Activated T-helper 1 cell treated with anti-CD3 and anti-CD28 coated beads, Interleukin-12 subunit alpha, Interleukin-12 subunit beta, Interleukin-2, Interleukin-4 antibody, amounts not matched to agents 30 ng/mL and 10 ng/mL and 1 ng/mL, durations not matched to agents 14 hours and 24 hours and 36 hours (primary cell): ENCODE measurements around the gene SORBS2. TPM values are rescaled to one million over a fixed set of nuclear protein-coding genes. Genes with fewer than 3 reads are reported as not detected.

Experiments used
- DNase-seq: peaks from one replicate; pipeline ENCODE4 v3.0.0; 2021; ENCODE audit warnings: low spot score
- H3K27ac Mint-ChIP-seq: one replicate; pipeline ENCODE4 v1.8.0; 2021; ENCODE audit warnings: mild to moderate bottlenecking, mixed read lengths
- H3K27me3 Mint-ChIP-seq: one replicate; pipeline ENCODE4 v1.8.0; 2022; ENCODE audit warnings: mild to moderate bottlenecking, moderate library complexity, mixed read lengths; ENCODE audit not compliant: insufficient read depth
- H3K36me3 Mint-ChIP-seq: one replicate; pipeline ENCODE4 v1.8.0; 2021; ENCODE audit warnings: low read depth, mixed read lengths
- H3K4me1 Mint-ChIP-seq: one replicate; pipeline ENCODE4 v1.8.0; 2021; ENCODE audit warnings: low read depth, mixed read lengths
- H3K4me3 Mint-ChIP-seq: one replicate; pipeline ENCODE4 v1.8.0; 2021; ENCODE audit warnings: mild to moderate bottlenecking, moderate library complexity, mixed read lengths
- H3K9me3 Mint-ChIP-seq: one replicate; pipeline ENCODE4 v1.8.0; 2021; ENCODE audit warnings: mixed read lengths
- intact Hi-C: fragments of 100-400 bp; cut with micrococcal nuclease; formaldehyde crosslinking; loops from one replicate; pipeline ENCODE4 v1.15.1; 2024
- total RNA-seq: library from RNA; stranded (reverse); gene quantifications from 2 replicates; pipeline ENCODE4 v1.2.3, GENCODE V29; 2022

SORBS2 gene
- total RNA-seq, 1 donor from 2014 or later = not detected

GRCh38 chr4:185695743-185696142 lies 116.3 kb downstream of the SORBS2 start:
- intact Hi-C loops = no loop called here
- no peak for DNase-seq
- no peaks in the 10 kb centered on the region for H3K36me3 Mint-ChIP-seq
- no peaks in the 10 kb centered on the region for H3K4me1 Mint-ChIP-seq
- no peak overlapping the region for H3K27ac Mint-ChIP-seq
- H3K27me3 Mint-ChIP-seq = no peaks in the 10 kb centered on the region
- no peak overlapping the region for H3K4me3 Mint-ChIP-seq
- no peaks in the 10 kb centered on the region for H3K9me3 Mint-ChIP-seq

GRCh38 chr4:185693548-185694215 lies 118.3 kb downstream of the SORBS2 start:
- Mint-ChIP-seq H3K27ac (no peak overlapping the region), H3K27me3 (no peaks in the 10 kb centered on the region), H3K36me3 (no peaks in the 10 kb centered on the region), H3K4me3 (no peak overlapping the region), H3K9me3 (no peaks in the 10 kb centered on the region), H3K4me1 (no peaks in the 10 kb centered on the region)
- DNase-seq = no peak
- intact Hi-C loops = no loop called here

- no peaks in the 10 kb centered on the region for H3K27me3 Mint-ChIP-seq
- H3K4me3 Mint-ChIP-seq = no peak overlapping the region
- intact Hi-C loops = no loop called here
- no peaks in the 10 kb centered on the region for H3K9me3 Mint-ChIP-seq
- H3K36me3 Mint-ChIP-seq = no peaks in the 10 kb centered on the region
- DNase-seq = no peak
- H3K4me1 Mint-ChIP-seq = no peaks in the 10 kb centered on the region
- H3K27ac Mint-ChIP-seq = no peak overlapping the region
Measured at GRCh38 chr4:185689407-185689806, 122.6 kb downstream of the SORBS2 start.

GRCh38 chr4:185685804-185686203 lies 126.2 kb downstream of the SORBS2 start:
- H3K9me3 Mint-ChIP-seq = no peaks in the 10 kb centered on the region
- DNase-seq = no peak
- H3K4me1 Mint-ChIP-seq = no peaks in the 10 kb centered on the region
- no peak overlapping the region for H3K4me3 Mint-ChIP-seq
- no peak overlapping the region for H3K27ac Mint-ChIP-seq
- intact Hi-C loops = no loop called here
- H3K27me3 Mint-ChIP-seq = no peaks in the 10 kb centered on the region
- no peaks in the 10 kb centered on the region for H3K36me3 Mint-ChIP-seq

- Mint-ChIP-seq H3K4me3 (no peak overlapping the region), H3K27me3 (no peaks in the 10 kb centered on the region), H3K4me1 (no peaks in the 10 kb centered on the region), H3K36me3 (no peaks in the 10 kb centered on the region), H3K27ac (no peak overlapping the region), H3K9me3 (no peaks in the 10 kb centered on the region)
- no peak for DNase-seq
- intact Hi-C loops = no loop called here
Measured at GRCh38 chr4:185683896-185684295, 128.1 kb downstream of the SORBS2 start.

GRCh38 chr4:185683222-185683621 lies 128.8 kb downstream of the SORBS2 start:
- no peaks in the 10 kb centered on the region for H3K9me3 Mint-ChIP-seq
- no peaks in the 10 kb centered on the region for H3K27me3 Mint-ChIP-seq
- H3K36me3 Mint-ChIP-seq = no peaks in the 10 kb centered on the region
- intact Hi-C loops = no loop called here
- DNase-seq = no peak
- H3K4me3 Mint-ChIP-seq = no peak overlapping the region
- H3K4me1 Mint-ChIP-seq = no peaks in the 10 kb centered on the region
- H3K27ac Mint-ChIP-seq = no peak overlapping the region

GRCh38 chr4:185682236-185682635 lies 129.8 kb downstream of the SORBS2 start:
- H3K9me3 Mint-ChIP-seq = no peaks in the 10 kb centered on the region
- no peaks in the 10 kb centered on the region for H3K36me3 Mint-ChIP-seq
- no peaks in the 10 kb centered on the region for H3K4me1 Mint-ChIP-seq
- no peak for DNase-seq
- H3K4me3 Mint-ChIP-seq = no peak overlapping the region
- H3K27me3 Mint-ChIP-seq = no peaks in the 10 kb centered on the region
- no peak overlapping the region for H3K27ac Mint-ChIP-seq
- intact Hi-C loops = no loop called here

- H3K4me1 Mint-ChIP-seq = no peaks in the 10 kb centered on the region
- no peaks in the 10 kb centered on the region for H3K36me3 Mint-ChIP-seq
- H3K27me3 Mint-ChIP-seq = no peaks in the 10 kb centered on the region
- no peaks in the 10 kb centered on the region for H3K9me3 Mint-ChIP-seq
- intact Hi-C loops = no loop called here
- no peak for DNase-seq
- H3K27ac Mint-ChIP-seq = no peak overlapping the region
- H3K4me3 Mint-ChIP-seq = no peak overlapping the region
Measured at GRCh38 chr4:185681604-185682003, 130.4 kb downstream of the SORBS2 start.

- Mint-ChIP-seq H3K27ac (no peak overlapping the region), H3K27me3 (no peaks in the 10 kb centered on the region), H3K4me3 (no peak overlapping the region), H3K36me3 (no peaks in the 10 kb centered on the region), H3K9me3 (no peaks in the 10 kb centered on the region), H3K4me1 (no peaks in the 10 kb centered on the region)
- DNase-seq = no peak
- intact Hi-C loops = no loop called here
Measured at GRCh38 chr4:185680617-185681016, 131.4 kb downstream of the SORBS2 start.

- no peak overlapping the region for H3K4me3 Mint-ChIP-seq
- H3K4me1 Mint-ChIP-seq = no peaks in the 10 kb centered on the region
- H3K36me3 Mint-ChIP-seq = no peaks in the 10 kb centered on the region
- DNase-seq = no peak
- no peaks in the 10 kb centered on the region for H3K9me3 Mint-ChIP-seq
- no peaks in the 10 kb centered on the region for H3K27me3 Mint-ChIP-seq
- intact Hi-C loops = no loop called here
- H3K27ac Mint-ChIP-seq = no peak overlapping the region
Measured at GRCh38 chr4:185679523-185679922, 132.5 kb downstream of the SORBS2 start.

GRCh38 chr4:185677637-185678314 lies 134.2 kb downstream of the SORBS2 start:
- H3K36me3 Mint-ChIP-seq = no peaks in the 10 kb centered on the region
- intact Hi-C loops = no loop called here
- no peaks in the 10 kb centered on the region for H3K4me1 Mint-ChIP-seq
- no peak overlapping the region for H3K27ac Mint-ChIP-seq
- H3K4me3 Mint-ChIP-seq = no peak overlapping the region
- DNase-seq = no peak
- H3K9me3 Mint-ChIP-seq = no peaks in the 10 kb centered on the region
- no peaks in the 10 kb centered on the region for H3K27me3 Mint-ChIP-seq

- intact Hi-C loops = no loop called here
- Mint-ChIP-seq H3K4me1 (no peaks in the 10 kb centered on the region), H3K27me3 (no peaks in the 10 kb centered on the region), H3K27ac (no peak overlapping the region), H3K9me3 (no peaks in the 10 kb centered on the region), H3K36me3 (no peaks in the 10 kb centered on the region), H3K4me3 (no peak overlapping the region)
- no peak for DNase-seq
Measured at GRCh38 chr4:185672618-185673017, 139.4 kb downstream of the SORBS2 start.

- H3K4me3 Mint-ChIP-seq = no peak overlapping the region
- H3K36me3 Mint-ChIP-seq = no peaks in the 10 kb centered on the region
- no peak for DNase-seq
- no peaks in the 10 kb centered on the region for H3K4me1 Mint-ChIP-seq
- intact Hi-C loops = no loop called here
- H3K27ac Mint-ChIP-seq = no peak overlapping the region
- no peaks in the 10 kb centered on the region for H3K9me3 Mint-ChIP-seq
- H3K27me3 Mint-ChIP-seq = no peaks in the 10 kb centered on the region
Measured at GRCh38 chr4:185672151-185672550, 139.8 kb downstream of the SORBS2 start.

GRCh38 chr4:185671496-185671895 lies 140.5 kb downstream of the SORBS2 start:
- no peak overlapping the region for H3K4me3 Mint-ChIP-seq
- H3K27ac Mint-ChIP-seq = no peak overlapping the region
- DNase-seq = no peak
- H3K36me3 Mint-ChIP-seq = no peaks in the 10 kb centered on the region
- H3K4me1 Mint-ChIP-seq = no peaks in the 10 kb centered on the region
- no peaks in the 10 kb centered on the region for H3K27me3 Mint-ChIP-seq
- H3K9me3 Mint-ChIP-seq = no peaks in the 10 kb centered on the region
- intact Hi-C loops = no loop called here
